Dedifferentiated amniotic fluid mesenchymal stem cell (primary cell): ENCODE results near the gene PDILT.
"Not testable (repeated sequence)": the region's sequence is repeated elsewhere in the genome, so short reads cannot be mapped to it uniquely, and the experiment has no call there.

ENCODE experiments used
- DNase-seq: peaks from one replicate; pipeline ENCODE4 v3.0.0-alpha.2; 2016; ENCODE audit errors: extremely low spot score

Gene PDILT

DNA sequence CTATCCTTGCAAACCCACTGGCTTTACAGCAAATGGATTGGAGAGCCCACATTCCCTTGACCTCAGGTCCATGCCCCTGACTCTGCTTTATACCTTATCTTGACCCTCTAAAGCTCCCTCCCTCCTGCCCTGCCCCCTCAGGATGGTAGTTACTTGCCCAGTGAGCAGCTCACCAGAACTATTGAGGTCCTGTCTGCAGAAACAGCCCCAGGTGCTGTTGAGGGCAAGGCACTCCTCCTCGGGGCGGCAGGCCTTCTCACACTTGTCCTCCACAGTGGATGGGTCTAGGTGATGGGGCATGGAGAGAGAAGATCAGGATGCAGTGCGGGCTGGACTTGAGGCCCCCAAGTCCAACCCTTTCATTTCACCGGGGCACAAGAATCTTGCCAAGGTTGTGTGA is 81.8 kb downstream of the PDILT start:
- no peak for DNase-seq

DNA sequence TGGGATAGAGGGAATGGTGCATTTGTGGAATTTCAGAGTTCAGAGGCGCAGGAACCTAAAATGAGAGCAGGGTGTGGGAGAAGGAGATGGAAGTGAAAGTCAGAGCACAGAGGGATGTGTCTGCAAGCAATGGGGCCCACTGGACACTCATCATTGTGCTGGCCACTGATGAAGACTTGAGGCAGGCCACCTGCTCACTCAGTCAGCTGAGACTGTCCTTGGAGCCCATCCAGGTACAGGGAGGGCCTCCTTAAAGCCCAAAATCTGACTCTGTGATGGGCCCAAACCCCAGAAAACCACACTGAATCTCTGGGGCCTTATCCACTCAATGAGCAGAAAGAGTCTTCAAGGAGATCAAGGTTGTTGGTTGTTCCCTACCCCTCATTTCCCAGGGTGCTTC is 82.9 kb downstream of the PDILT start:
- DNase-seq: no peak

DNA sequence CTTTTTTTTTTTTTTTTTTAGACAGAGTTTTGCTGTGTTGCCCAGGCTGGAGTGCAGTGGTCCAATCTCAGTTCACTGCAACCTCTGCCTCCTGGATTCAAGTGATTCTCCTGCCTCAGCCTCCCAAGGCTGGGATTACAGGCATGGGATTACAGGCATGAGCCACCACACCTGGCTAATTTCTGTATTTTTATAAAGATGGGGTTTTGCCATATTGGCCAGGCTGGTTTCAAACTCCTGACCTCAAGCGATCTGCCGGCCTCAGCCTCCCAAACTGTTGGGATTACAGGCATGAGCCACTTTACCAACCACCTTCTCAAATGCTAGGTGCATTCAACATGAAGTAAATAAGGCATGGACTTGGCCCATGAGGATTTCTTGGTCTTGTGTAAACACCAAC is 83.5 kb downstream of the PDILT start:
- not testable (repeated sequence) for DNase-seq

DNA sequence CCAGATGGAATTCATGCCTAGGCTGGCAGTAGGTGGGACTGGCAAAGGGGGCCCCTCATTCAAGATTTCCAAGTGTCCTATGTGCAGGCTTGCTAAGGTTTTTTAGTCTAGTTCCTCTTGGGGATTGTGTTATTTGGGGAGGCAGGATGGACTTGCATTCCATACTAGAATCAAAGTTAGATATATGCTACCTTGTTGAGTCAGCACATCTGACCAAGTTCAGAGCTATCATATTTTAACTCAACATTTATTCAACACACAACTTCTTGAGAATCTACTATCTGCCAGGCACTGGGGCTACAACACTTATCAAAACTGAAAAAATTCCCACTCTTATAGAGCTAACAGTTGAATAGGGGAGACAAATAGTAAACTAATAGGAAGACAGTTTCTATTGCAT is 83.9 kb downstream of the PDILT start:
- DNase-seq: no peak

DNA sequence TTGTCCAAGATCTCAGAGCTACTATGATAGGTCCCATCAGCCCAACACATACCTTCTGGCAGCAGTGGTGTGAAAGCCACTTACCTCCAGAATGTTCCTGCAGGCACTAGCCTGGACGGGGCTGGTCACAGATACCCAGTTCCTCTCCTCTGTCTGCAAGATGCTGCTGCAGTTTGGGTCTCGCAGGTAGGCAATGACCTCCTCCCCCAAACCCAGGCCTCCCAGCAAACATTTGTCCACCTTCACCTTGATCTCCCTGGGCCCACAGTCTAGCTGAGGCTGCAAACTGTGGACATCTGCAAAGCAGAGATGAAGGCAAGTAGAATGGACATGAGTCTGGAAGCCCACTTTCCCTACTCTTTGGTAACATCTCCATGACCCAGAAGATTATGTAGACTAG is 84.4 kb downstream of the PDILT start:
- DNase-seq: no peak

DNA sequence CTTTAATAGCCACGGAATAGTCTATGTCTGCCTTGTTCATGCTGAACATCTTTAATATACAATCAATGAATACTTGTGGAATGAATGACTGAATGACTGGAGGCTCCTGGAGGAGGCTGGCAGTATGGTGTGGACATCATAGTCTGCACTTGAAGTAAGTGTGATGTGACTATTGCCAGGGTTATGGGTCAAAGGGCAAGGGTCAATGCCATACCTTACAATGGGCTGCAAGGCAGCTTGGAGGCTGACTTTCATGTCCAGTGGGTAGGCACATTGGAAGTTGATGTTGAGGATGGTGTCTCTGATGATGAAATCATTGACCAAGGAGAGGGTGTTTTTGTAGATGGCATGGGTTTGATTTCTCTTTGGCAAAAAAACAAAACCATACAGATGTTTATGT is 85.1 kb downstream of the PDILT start:
- DNase-seq: no peak

DNA sequence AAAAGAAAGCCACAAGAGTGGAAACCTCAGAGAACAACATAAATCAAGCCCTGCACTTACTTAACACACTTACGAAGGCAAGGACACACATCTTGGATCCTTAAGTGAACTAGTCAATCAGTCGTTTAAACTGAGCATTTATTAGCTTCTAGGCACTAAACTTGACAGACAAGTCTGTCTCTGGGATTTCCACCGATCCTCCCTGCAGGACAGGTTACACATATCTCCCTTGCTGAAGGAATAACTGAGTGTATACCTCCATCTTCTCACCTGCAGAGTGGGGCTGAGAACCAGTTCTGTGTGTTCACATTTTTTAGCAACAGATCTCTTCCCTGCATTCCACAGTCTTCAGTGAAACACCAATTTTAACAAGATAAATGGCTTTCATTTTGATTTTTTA is 86.1 kb downstream of the PDILT start:
- no peak for DNase-seq

DNA sequence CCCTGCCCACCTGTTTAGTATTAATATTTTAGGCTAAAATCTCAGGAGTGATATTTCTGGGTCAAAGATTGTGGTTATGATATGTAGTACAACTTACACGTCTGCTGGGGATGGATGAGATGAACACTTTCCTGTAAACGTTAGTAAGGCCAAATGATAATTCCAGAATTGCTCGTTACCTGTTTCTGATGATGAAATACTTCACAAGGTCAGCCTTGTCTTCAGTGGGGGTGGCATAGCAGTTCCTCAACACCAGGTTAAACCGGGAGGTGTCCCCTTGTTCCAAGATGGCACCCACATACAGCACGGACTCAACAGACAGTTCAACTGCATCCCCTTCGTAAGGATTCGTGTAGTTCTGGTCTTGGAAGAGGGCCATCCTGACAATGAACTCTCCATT is 86.5 kb downstream of the PDILT start:
- DNase-seq: no peak

DNA sequence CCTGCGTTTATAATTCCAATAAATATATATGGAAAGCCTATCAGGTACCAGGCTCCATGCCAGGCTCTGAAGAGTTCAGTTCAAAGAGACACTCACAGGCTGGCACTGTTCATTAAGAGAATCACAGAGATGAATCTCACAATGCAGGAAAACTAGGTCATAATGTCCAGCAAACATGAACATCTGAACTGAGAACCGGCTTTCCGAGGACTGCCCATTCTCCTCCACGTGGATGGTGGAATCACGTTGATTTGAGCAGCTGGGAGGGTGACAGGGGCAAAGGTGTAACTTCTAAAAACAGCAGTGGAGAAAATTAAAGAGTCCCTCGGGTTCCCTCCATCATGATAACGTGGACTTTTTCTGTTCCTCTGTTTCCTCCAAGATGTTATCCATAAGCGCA is 87.4 kb downstream of the PDILT start:
- no peak for DNase-seq

DNA sequence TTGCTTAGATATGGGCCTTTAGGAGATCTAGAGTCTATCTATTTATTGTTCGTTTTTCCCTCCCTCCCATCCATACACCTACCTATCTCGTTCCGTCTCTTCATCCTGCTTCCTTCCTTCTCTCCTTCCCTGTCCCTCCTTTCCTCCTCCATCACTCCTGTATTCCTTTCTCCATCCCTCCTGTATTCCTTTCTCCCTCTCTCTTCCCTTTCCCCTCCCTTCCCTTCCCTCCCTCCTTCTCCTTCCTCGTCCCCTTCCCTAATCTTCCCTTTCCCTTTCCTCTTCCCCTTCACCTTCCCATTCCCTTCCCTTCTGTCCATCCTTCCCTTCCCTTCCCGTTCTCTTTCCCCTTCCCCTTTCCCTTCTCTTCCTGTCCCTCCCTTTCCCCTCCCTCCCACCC is 87.8 kb downstream of the PDILT start:
- DNase-seq: no peak

DNA sequence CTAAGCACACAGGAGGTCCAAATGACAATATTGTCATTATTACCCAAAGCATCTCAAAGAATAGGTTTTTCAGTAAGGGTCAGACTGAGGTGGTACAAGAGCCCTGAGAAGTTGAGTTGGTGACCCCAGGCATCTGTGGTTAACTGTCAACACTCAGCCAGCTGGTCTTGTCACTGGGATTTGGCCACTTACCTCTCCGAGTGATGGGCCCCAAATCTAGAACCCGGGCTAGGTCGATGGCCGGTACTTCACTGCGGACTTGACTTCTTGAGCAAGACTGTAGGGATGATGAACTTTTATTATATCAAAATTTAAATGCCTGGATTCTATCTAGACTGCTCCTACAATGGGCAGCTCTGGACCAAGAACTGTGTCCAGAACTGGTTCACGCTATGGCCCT is 88.8 kb downstream of the PDILT start:
- DNase-seq: no peak

DNA sequence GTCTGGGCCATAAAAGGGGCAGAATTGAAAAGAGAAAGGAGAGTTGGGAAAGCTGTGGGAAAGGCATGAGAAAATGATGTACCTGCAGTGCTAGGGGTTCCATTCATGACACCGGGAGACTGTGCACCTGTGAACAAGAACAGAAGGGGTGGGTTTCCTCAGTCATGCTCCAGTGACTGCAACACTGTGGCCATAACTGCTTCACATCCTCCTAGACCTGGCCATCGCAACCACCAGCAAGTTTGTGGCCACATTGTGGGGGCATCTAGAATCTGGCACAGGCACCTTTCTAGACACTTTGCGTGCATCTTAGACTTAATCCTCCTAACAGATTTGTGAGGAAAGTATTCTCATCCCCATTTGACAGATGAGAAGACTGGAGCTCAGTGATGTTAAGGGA is 90.0 kb downstream of the PDILT start:
- no peak for DNase-seq

DNA sequence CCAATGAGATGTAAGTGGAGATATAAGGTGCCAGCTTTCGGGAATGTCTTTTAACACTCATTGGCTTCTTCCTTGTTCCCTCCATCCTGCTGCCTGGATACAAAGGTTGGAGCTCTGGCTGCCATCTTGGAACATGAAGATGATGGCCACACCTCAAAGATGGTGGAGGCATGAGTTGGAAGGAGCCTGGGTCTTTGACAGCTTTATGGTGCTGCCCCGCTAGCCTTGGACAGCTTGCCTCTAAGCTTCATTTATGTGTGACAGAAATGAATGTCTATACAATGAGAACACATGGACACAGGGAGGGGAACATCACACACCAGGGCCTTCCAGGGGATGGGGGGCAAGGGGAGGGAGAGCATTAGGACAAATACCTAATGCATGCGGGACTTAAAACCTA is 90.8 kb downstream of the PDILT start:
- no peak for DNase-seq

DNA sequence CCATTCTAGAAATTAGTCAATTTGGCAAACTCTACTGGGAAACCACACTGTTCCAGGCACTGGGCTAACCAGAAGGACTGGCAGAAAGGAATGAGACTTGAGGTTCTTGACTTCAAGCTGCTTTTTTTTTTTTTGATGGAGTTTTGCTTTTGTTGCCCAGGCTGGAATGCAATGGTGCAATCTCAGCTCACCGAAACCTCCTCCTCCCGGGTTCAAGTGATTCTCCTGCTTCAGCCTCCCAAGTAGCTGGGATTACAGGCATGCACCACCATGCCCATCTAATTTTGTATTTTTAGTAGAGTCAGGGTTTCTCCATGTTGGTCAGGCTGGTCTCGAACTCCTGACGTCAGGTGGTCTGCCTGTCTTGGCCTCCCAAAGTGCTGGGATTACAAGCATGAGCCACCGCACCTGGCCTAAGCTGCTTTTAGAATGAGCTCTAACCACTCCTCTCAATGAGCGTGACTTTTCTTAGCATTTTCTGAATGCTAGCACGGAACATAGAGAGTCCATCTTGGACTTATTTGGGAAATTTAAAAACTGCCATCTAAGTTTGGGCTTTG is 91.9 kb downstream of the PDILT start:
- DNase-seq: not testable (repeated sequence)

DNA sequence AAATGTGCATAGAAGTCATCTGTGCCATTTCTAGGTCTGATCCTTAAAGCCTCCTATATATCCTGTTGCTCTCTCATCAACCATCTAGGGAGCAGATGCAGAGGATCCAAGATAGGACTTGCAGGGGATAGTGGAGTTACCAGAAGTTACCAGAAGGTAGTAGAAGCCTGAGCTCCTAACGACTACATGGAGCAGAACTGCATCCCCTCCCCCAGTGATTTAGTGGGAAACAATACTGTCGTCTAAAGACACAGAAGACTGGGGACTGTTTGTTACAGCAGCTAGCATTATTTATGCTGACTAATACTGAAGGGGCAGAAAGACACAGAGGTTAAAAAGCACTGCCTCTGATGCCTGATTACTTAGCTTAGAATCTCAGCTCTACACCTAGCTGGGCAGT is 93.0 kb downstream of the PDILT start:
- no peak for DNase-seq

DNA sequence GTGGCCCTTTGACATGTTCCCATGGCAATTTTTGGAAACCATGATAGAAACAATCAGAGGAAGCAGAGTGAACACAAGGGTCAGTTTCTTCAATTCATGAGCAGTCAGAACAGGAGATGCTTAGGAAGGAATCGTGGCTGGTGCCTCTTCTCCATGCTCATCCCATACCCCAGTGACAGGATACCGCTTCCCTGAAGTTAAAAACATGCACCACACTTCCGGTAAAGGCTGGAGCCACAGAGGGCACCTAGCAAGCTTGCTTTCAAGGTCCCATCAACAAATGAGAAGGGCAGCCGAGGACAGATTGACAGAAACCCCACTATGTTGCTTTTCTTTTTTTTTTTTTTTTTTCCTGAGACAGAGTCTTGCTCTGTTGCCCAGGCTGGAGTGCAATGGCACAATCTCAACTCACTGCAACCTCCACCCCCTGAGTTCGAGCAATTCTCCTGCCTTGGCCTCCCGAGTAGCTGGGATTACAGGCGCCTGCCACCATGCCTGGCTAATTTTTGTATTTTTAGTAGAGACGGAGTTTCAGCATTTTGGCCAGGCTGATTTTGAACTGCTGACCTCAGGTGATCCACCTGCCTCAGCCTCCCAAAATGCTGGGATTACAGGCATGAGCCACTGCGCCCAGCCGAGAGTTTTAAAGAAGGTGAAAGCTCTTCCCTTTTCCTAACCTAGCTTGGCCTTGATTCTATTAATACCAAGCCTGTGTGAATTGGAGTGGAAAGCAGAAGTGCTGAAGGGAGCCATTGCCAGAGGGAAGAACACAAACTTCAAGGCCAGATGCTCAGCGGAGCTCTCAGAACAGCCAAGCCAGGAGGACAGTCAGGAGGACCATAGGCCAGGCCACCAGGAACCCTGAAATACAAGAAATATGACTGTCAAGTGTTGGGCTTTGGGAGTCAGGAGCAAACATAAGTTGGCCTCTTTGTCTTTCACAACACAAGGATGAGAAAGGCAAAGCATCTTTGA is 93.8 kb downstream of the PDILT start:
- DNase-seq: no peak

DNA sequence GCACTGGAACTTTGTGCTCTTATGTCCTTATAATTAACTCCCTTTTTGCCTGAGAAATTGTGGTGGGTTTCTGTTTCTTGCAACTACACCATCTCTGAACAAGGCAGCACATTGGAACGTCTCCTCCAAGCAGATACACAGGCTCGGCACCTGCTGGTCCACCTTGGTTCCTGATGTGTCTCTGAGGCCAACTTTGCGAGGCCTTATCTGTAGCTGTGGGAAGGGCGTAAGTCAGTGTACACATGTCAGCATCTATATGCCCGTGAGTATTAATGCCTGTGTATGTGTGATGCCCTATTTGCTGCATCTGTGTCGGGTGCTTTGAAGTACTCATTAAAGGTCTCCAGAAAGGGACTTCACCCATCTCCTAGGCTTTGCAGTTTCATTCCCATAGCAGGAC is 94.8 kb downstream of the PDILT start:
- no peak for DNase-seq
